Uterus (tissue), 4 donors: ENCODE results near the gene IGF1R. TPM values are rescaled to one million over a fixed set of nuclear protein-coding genes. Genes with fewer than 3 reads are reported as not detected.

Source experiments
- DNase-seq, 2 donors: peaks; one replicate each; pipeline ENCODE4 v3.0.0-alpha.2; 2019 to 2020
- H3K27ac ChIP-seq, 2 donors: fragments of 200-600 bp; sonication (generic); 1 replicate in 1 of 2; 2 replicates in 1 of 2; pipeline ENCODE4 v1.5.1; 2016 to 2018
- H3K27me3 ChIP-seq, 2 donors: fragments of 200-600 bp; sonication (generic); one replicate each; pipeline ENCODE4 v1.5.1; 2018 to 2019; ENCODE audit warnings: control low read depth in 1 of 2
- H3K36me3 ChIP-seq, 2 donors: fragments of 200-600 bp; sonication (generic); one replicate each; pipeline ENCODE4 v1.5.1; 2019; ENCODE audit warnings: control low read depth in 1 of 2
- H3K4me1 ChIP-seq, 2 donors: fragments of 200-600 bp; sonication (generic); one replicate each; pipeline ENCODE4 v1.5.1; 2018 to 2019; ENCODE audit warnings: control low read depth in 1 of 2
- H3K4me3 ChIP-seq, 2 donors: fragments of 200-600 bp; sonication (generic); 1 replicate in 1 of 2; 2 replicates in 1 of 2; pipeline ENCODE4 v1.5.1; 2018 to 2019; ENCODE audit warnings: mild to moderate bottlenecking in 1 of 2
- H3K9me3 ChIP-seq, 2 donors: fragments of 200-600 bp; sonication (generic); one replicate each; pipeline ENCODE4 v1.5.1; 2019; ENCODE audit warnings: control low read depth in 1 of 2
- CTCF ChIP-seq, 4 experiments: fragments of 200-600 bp in 2 of 4; fragments of 450-650 bp in 2 of 4; sonication (generic) in 2 of 4; IDR thresholded peaks; one replicate each; pipeline ENCODE4 v1.5.1; 2016 to 2019; ENCODE audit warnings: antibody characterized with exemption in 4 of 4, mild to moderate bottlenecking in 2 of 4, moderate library complexity in 1 of 4
- POLR2A ChIP-seq, 2 donors: fragments of 450-650 bp; IDR thresholded peaks; one replicate each; pipeline ENCODE4 v1.6.1; 2016; ENCODE audit warnings: antibody characterized with exemption in 2 of 2, mild to moderate bottlenecking in 1 of 2, moderate library complexity in 1 of 2
- intact Hi-C: fragments of 100-400 bp; cut with DNase I; formaldehyde crosslinking; loops from one replicate; pipeline ENCODE4 v1.15.1; 2023; ENCODE audit warnings: low total_unique reads
- total RNA-seq, 4 donors: library from RNA; depleted of rRNA in 3 of 4; stranded (reverse); fragments of >200 nt in 3 of 4; gene quantifications; one replicate each; pipeline versions ENCODE4 v1.1.0 to v1.2.4, GENCODE V29; 2014 to 2023
- donor health status: DM: yes; HTN: yes; CAD: no.

The IGF1R gene
- total RNA-seq, 4 donors from 2014 or later = 30.0 to 95.2 (median 57.5) TPM

- no peaks in the 10 kb centered on the region for H3K27me3 ChIP-seq
- TF ChIP-seq POLR2A (IDR thresholded peaks at IDR 0.05) = no peak
- H3K4me3 ChIP-seq = no peak overlapping the region
- intact Hi-C loops = no loop called here
- no peak for DNase-seq
- peaks cover 17 to 20% of the 10 kb centered on the region in 2 donors for H3K4me1 ChIP-seq
- H3K27ac ChIP-seq = no peak overlapping the region
- H3K9me3 ChIP-seq = no peaks in the 10 kb centered on the region
- H3K36me3 ChIP-seq = no peaks in the 10 kb centered on the region
These were observed 18.1 kb downstream of the IGF1R start for GRCh38 chr15:98666441-98666840.

GRCh38 chr15:98666841-98667240 is 18.5 kb downstream of the IGF1R start:
- H3K4me3 ChIP-seq = no peak overlapping the region
- no peak for DNase-seq
- no peaks in the 10 kb centered on the region for H3K27me3 ChIP-seq
- H3K9me3 ChIP-seq = no peaks in the 10 kb centered on the region
- H3K4me1 ChIP-seq = peaks cover 17 to 22% of the 10 kb centered on the region in 2 donors
- H3K36me3 ChIP-seq = no peaks in the 10 kb centered on the region
- H3K27ac ChIP-seq = no peak overlapping the region
- TF ChIP-seq CTCF (IDR thresholded peaks at IDR 0.05) = no peak
- intact Hi-C loops = no loop called here

- intact Hi-C loops = no loop called here
- TF ChIP-seq CTCF (IDR thresholded peaks at IDR 0.05) (no peak), POLR2A (IDR thresholded peaks at IDR 0.05) (no peak)
- H3K36me3 ChIP-seq = no peaks in the 10 kb centered on the region
- H3K9me3 ChIP-seq = no peaks in the 10 kb centered on the region
- no peak overlapping the region for H3K27ac ChIP-seq
- peaks cover 17 to 22% of the 10 kb centered on the region in 2 donors for H3K4me1 ChIP-seq
- DNase-seq = no peak
- no peak overlapping the region for H3K4me3 ChIP-seq
- no peaks in the 10 kb centered on the region for H3K27me3 ChIP-seq
These were observed 19.3 kb downstream of the IGF1R start for GRCh38 chr15:98667521-98668179.

GRCh38 chr15:98668566-98669308 is 20.4 kb downstream of the IGF1R start:
- no peaks in the 10 kb centered on the region for H3K27me3 ChIP-seq
- DNase-seq = no peak
- TF ChIP-seq POLR2A (IDR thresholded peaks at IDR 0.05) (no peak), CTCF (IDR thresholded peaks at IDR 0.05) (no peak)
- H3K36me3 ChIP-seq = no peaks in the 10 kb centered on the region
- peak overlapping the region; percentile 33 to 44 for H3K27ac ChIP-seq
- no peaks in the 10 kb centered on the region for H3K9me3 ChIP-seq
- H3K4me3 ChIP-seq = no peak overlapping the region
- H3K4me1 ChIP-seq = peaks cover 17 to 22% of the 10 kb centered on the region in 2 donors
- intact Hi-C loops = no loop called here

- TF ChIP-seq CTCF (IDR thresholded peaks at IDR 0.05) (no peak), POLR2A (IDR thresholded peaks at IDR 0.05) (no peak)
- Histone ChIP-seq H3K27me3 (no peaks in the 10 kb centered on the region), H3K4me3 (no peak overlapping the region), H3K9me3 (no peaks in the 10 kb centered on the region), H3K27ac (peak overlapping the region; percentile 33 to 44), H3K4me1 (peaks cover 17 to 22% of the 10 kb centered on the region in 2 donors), H3K36me3 (no peaks in the 10 kb centered on the region)
- DNase-seq = no peak
- intact Hi-C loops = no loop called here
These were observed 21.3 kb downstream of the IGF1R start for GRCh38 chr15:98669638-98670037.
